Measurements from ENCODE around the gene NRGN.

DNA sequence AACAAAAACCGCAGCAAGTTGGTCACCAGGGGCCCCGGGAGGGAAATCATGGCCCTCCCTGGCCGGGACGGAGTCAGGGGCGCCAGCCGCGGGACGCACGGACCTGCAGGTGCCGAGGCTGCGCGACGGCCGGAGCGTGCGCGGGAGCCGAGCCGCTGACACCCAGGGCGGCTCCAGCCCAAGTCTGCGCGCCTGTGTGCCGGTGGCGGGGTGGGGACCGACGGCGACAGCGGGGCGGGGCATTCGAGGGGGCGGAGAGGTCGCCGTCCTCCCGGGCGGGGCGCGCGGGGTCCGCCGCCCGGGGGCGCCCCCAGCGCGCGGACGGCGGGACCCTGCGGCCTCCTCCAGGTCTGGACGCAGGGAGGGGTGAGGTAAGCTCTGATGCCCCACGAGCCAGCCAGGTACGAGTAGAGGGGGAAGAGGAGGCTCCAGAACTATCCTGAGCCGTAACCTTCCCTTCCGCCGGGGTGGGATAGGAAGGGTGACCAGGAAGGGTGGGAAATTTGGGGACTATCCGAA, 22.4 kb downstream of the NRGN start, which contains the start of gene ESAM:
- TF ChIP-seq, protein P1, sequence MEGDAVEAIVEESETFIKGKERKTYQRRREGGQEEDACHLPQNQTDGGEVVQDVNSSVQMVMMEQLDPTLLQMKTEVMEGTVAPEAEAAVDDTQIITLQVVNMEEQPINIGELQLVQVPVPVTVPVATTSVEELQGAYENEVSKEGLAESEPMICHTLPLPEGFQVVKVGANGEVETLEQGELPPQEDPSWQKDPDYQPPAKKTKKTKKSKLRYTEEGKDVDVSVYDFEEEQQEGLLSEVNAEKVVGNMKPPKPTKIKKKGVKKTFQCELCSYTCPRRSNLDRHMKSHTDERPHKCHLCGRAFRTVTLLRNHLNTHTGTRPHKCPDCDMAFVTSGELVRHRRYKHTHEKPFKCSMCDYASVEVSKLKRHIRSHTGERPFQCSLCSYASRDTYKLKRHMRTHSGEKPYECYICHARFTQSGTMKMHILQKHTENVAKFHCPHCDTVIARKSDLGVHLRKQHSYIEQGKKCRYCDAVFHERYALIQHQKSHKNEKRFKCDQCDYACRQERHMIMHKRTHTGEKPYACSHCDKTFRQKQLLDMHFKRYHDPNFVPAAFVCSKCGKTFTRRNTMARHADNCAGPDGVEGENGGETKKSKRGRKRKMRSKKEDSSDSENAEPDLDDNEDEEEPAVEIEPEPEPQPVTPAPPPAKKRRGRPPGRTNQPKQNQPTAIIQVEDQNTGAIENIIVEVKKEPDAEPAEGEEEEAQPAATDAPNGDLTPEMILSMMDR (IDR thresholded peaks at IDR 0.05 in 4 of 5, conservative IDR thresholded peaks at IDR 0.05 in 1 of 5), result no peak
- TF ChIP-seq POLR2A (IDR thresholded peaks at IDR 0.05), result peak; percentile 47 to 72
